Keratinocyte (primary cell): ENCODE measurements around the gene WSB1. TPM values are rescaled to one million over a fixed set of nuclear protein-coding genes. Genes with fewer than 3 reads are reported as not detected.

Experiments used
- DNase-seq: peaks from one replicate; pipeline ENCODE4 v3.0.0-alpha.2; 2011; ENCODE audit warnings: low read depth, missing footprints, low spot score
- FAIRE-seq: peaks from 2 replicates; lab custom pipeline; 2011; peaks lifted over from hg19 to GRCh38; lab: Jason Lieb, UNC
- H2AFZ ChIP-seq: 2 replicates; pipeline ENCODE4 v1.6.0; 2012; ENCODE audit warnings: low read length, control low read depth, inconsistent platforms; ENCODE audit not compliant: control insufficient read depth
- H3K27ac ChIP-seq: 2 replicates; pipeline ENCODE4 v1.5.1; 2011; ENCODE audit warnings: low read length; ENCODE audit not compliant: control insufficient read depth, insufficient read depth
- H3K27me3 ChIP-seq: 3 replicates; pipeline ENCODE4 v1.6.0; 2011; ENCODE audit warnings: low read length; ENCODE audit not compliant: control insufficient read depth, insufficient read depth; ENCODE audit errors: extremely low read depth
- H3K36me3 ChIP-seq, 2 experiments: 2 replicates in 1 of 2; 3 replicates in 1 of 2; pipeline ENCODE4 v1.5.1; 2011; ENCODE audit warnings: low read length in 2 of 2, mild to moderate bottlenecking in 1 of 2; ENCODE audit not compliant: control insufficient read depth in 2 of 2, insufficient read depth in 2 of 2; ENCODE audit errors: extremely low read depth in 1 of 2
- H3K4me1 ChIP-seq: 3 replicates; pipeline ENCODE4 v1.5.1; 2011; ENCODE audit warnings: low read length; ENCODE audit not compliant: control insufficient read depth, insufficient read depth; ENCODE audit errors: extremely low read depth
- H3K4me2 ChIP-seq: 3 replicates; pipeline ENCODE4 v1.6.0; 2011; ENCODE audit warnings: low read depth, low read length; ENCODE audit not compliant: control insufficient read depth, insufficient read depth; ENCODE audit errors: extremely low read depth
- H3K4me3 ChIP-seq, 3 experiments: fragments of 200-600 bp in 1 of 3; sonication (generic) in 1 of 3; 2 replicates in 2 of 3; 3 replicates in 1 of 3; pipeline ENCODE4 v1.5.1; 2011 to 2016; ENCODE audit warnings: low read length in 3 of 3, mild to moderate bottlenecking in 3 of 3, control low read depth in 2 of 3, inconsistent platforms in 1 of 3, low read depth in 1 of 3, mixed read lengths in 1 of 3, mixed run types in 1 of 3, moderate library complexity in 1 of 3; ENCODE audit not compliant: control insufficient read depth in 2 of 3, insufficient read depth in 2 of 3; ENCODE audit errors: extremely low read depth in 1 of 3
- H3K79me2 ChIP-seq: 2 replicates; pipeline ENCODE4 v1.6.0; 2012; ENCODE audit warnings: low read length; ENCODE audit not compliant: control insufficient read depth, insufficient read depth
- H3K9ac ChIP-seq: 3 replicates; pipeline ENCODE4 v1.6.0; 2011; ENCODE audit warnings: low read length; ENCODE audit not compliant: control insufficient read depth, insufficient read depth; ENCODE audit errors: extremely low read depth
- H3K9me1 ChIP-seq: 3 replicates; pipeline ENCODE4 v1.6.0; 2011; ENCODE audit warnings: low read length; ENCODE audit not compliant: control insufficient read depth, insufficient read depth; ENCODE audit errors: extremely low read depth
- H3K9me3 ChIP-seq: 2 replicates; pipeline ENCODE4 v1.5.1; 2012; ENCODE audit warnings: low read depth, low read length; ENCODE audit not compliant: control insufficient read depth
- H4K20me1 ChIP-seq: 3 replicates; pipeline ENCODE4 v1.6.0; 2011; ENCODE audit warnings: low read length; ENCODE audit not compliant: control insufficient read depth, insufficient read depth; ENCODE audit errors: extremely low read depth
- CTCF ChIP-seq, 3 experiments: IDR thresholded peaks in 1 of 3; conservative IDR thresholded peaks in 1 of 3; optimal IDR thresholded peaks in 1 of 3; 2 replicates in 2 of 3; 3 replicates in 1 of 3; pipeline versions ENCODE3 to v1.5.1; 2011; ENCODE audit warnings: low read length in 3 of 3, mild to moderate bottlenecking in 3 of 3, moderate library complexity in 2 of 3, control low read depth in 1 of 3, inconsistent platforms in 1 of 3; ENCODE audit not compliant: insufficient read depth in 2 of 3; ENCODE audit errors: extremely low read depth in 1 of 3
- EZH2 ChIP-seq: IDR thresholded peaks from one replicate; pipeline ENCODE4 v1.6.1; 2012; ENCODE audit warnings: inconsistent platforms, mild to moderate bottlenecking, low read length, moderate library complexity
- dilution Hi-C: fragments of 300-500 bp; cut with MboI; formaldehyde crosslinking; loops from one replicate; pipeline ENCODE4 v1.7.0; 2020; ENCODE audit warnings: low sequenced_read_pairs; ENCODE audit not compliant: extremely low pct_ligation_motif_present
- polyA plus RNA-seq, 5 experiments: library from polyadenylated mRNA; depleted of rRNA in 3 of 5; stranded (reverse) in 3 of 5; stranded (forward) in 1 of 5; unstranded in 1 of 5; fragments of >200 nt; gene quantifications; 1 replicate in 1 of 5; 2 replicates in 3 of 5; 3 replicates in 1 of 5; pipeline versions ENCODE4 v1.2.1 to v1.2.3, GENCODE V29; 2011 to 2012; ENCODE audit warnings: missing spikeins in 2 of 5, low read depth in 1 of 5, low replicate concordance in 1 of 5

The WSB1 gene
- polyA plus RNA-seq, 1 donor (not counting 4 experiments of a cell fraction or from before 2014, with no cell fraction given) = 135 TPM

- Histone ChIP-seq H3K9me1 (no peaks in the 10 kb centered on the region), H3K79me2 (no peaks in the 10 kb centered on the region), H3K36me3 (peaks cover 0 to 6% of the 10 kb centered on the region in 2 experiments), H3K27me3 (no peaks in the 10 kb centered on the region), H3K4me1 (peaks cover 11% of the 10 kb centered on the region), H2AFZ (no peak overlapping the region), H3K4me2 (no peak overlapping the region), H3K4me3 (no peak overlapping the region), H3K9ac (no peak overlapping the region), H3K27ac (no peak overlapping the region), H4K20me1 (no peaks in the 10 kb centered on the region), H3K9me3 (no peaks in the 10 kb centered on the region)
- no peak for FAIRE-seq
- DNase-seq = no peak
- dilution Hi-C loops = no loop called here
- TF ChIP-seq CTCF (optimal IDR thresholded peaks at IDR 0.05 in 1 of 3, IDR thresholded peaks at IDR 0.05 in 1 of 3, conservative IDR thresholded peaks at IDR 0.05 in 1 of 3; ENCODE audit: extremely low read depth in 1 of 3, insufficient read depth in 2 of 3, low read length in 3 of 3) (no peak), EZH2 (no peak)
Observed at GRCh38 chr17:27321372-27321771, 27.5 kb downstream of the WSB1 start.

- no peak overlapping the region for H2AFZ ChIP-seq
- dilution Hi-C loops = no loop called here
- no peaks in the 10 kb centered on the region for H3K9me3 ChIP-seq
- H3K9ac ChIP-seq = no peak overlapping the region
- peaks cover 0 to 6% of the 10 kb centered on the region in 2 experiments for H3K36me3 ChIP-seq
- no peak overlapping the region for H3K27ac ChIP-seq
- H3K9me1 ChIP-seq = no peaks in the 10 kb centered on the region
- TF ChIP-seq CTCF (optimal IDR thresholded peaks at IDR 0.05 in 1 of 3, IDR thresholded peaks at IDR 0.05 in 1 of 3, conservative IDR thresholded peaks at IDR 0.05 in 1 of 3; ENCODE audit: extremely low read depth in 1 of 3, insufficient read depth in 2 of 3, low read length in 3 of 3) (no peak), EZH2 (no peak)
- FAIRE-seq (no peak), DNase-seq (no peak)
- H3K27me3 ChIP-seq = no peaks in the 10 kb centered on the region
- no peak overlapping the region for H3K4me2 ChIP-seq
- H4K20me1 ChIP-seq = no peaks in the 10 kb centered on the region
- no peaks in the 10 kb centered on the region for H3K79me2 ChIP-seq
- peaks cover 11% of the 10 kb centered on the region for H3K4me1 ChIP-seq
- H3K4me3 ChIP-seq = no peak overlapping the region
Observed at GRCh38 chr17:27322026-27322425, 28.1 kb downstream of the WSB1 start.
